Pons (tissue), 1 donor: ENCODE results near the gene TMEM161A.
"Not testable (repeated sequence)": the region's sequence is repeated elsewhere in the genome, so short reads cannot be mapped to it uniquely, and the experiment has no call there.

Experiments
- DNase-seq: peaks from one replicate; pipeline ENCODE4 v3.0.0-alpha.2; 2016; ENCODE audit warnings: low spot score

The TMEM161A gene

DNA sequence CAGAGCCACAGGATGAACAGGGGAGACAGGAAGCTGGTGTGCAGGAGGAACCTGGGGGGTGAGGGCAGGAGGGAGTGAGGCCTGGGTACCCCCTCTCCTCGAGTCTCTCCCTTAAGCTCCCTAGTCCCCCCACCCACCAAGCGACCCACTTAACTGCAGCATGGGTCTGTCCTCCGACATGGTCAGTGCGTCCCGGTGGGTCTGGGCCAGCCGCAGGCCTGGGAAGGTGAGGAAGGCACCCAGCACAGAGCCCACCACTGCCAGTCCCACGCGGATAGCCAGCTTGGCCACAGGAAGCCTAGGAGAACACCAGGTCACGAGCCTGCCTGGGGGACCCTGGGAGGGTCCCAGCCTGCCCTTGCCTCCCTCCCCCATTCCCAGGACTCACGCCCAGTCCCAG, 16.9 kb downstream of the TMEM161A start:
- no peak for DNase-seq

DNA sequence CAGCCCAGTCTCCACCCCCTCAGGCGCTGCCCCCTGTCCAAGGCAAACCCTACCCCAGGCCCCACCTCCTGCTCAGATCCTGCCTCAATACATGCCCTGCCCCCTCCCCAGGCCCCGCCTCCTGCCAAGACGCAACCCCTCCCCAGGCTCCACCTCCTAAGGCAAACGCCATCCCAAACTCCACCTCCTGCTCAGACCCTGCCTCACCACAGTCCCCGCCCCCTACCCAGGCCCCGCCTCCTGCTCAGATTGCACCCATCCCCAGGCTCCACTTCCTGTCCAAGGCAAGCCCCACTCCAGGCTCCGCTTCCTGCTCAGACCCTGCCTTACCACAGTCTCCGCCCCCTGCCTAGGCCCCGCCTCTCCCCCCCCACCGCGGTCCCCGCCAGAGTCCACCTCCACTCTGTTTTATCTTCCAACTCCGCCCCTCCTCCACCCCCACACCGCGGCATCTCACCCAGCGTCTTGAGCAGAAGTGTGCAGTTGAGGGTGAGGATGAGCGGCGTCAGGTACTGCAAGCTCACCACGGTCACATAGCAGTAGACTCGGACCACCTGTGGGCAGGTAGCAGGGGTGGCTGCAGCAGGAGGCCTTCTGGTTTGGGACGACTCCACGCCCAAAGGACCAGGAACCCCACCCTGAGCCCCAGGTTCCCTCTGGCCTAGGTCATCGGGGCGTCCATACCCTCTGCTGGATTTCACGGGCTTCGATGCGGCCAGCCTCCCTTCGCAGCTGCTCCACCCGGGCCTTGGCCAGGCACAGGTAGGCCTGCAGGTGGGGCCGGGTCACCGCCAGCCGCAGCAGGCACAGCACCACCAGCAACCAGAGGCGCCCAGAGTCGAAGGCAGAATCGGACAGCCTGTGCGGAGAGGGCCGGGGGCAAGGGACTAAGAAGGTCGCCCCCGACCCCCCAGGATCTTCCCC, 17.7 kb downstream of the TMEM161A start:
- no peak for DNase-seq

DNA sequence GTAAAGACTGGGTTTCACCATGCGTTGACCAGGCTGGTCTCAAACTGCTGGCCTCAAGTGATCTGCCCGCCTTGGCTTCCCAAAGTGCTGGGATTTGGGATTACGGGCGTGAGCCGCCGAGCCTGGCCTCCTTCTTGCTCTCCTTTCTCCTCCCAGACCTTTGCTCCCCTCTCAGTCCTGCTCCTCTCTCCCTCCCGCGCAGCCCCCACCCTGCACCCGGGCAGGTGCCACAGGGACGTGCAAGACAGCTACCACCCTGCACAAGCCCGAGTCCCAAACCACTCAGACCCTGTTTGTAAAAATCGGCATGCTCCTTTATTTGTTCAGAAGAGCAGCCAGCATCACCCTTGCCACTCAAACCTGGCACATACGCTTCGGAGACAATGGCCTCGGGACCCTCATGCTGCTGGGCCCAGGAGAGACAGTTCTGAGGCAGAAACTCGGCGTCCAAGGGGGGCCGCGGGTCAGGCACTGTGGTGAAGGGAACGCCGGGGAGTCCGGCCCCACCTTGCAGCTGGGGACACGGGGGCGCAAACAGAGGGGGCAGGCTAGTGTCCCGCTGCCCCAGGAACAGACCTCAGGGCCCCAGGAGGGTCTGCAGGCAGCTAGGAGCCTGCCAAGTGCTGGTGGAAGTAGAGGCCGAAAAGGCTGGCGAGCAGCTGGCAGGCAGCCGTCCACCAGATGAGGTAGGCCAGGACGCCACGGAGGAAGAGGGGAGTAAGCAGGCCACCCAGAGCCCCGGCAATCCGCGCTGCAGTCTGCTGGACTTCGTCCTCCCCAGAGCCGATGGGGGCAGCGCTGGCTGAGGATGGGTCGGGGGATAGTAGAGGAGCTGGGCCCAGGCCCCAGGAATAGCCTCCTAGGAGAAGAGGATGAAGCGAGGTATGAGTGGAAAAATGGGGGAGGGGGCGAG, 18.7 kb downstream of the TMEM161A start:
- DNase-seq: no peak

DNA sequence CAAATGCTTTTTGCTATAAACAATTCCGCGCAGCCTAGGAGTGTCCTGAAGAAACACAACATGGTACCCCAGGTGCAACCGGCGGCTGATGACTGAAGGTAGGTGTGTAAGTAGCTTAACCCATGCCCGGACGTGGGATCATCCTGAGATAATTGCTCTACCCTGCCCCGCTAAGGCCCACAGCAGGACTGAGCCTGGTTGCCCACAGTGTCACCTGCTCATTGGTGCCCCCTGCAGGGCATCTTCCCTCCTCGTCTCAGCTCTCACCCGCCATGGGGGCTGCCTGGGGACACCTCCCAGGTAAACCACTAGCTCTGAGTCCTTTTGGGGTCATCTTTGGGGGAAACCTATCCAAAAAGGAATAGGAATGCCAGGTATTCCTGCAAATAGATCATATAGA, 22.3 kb downstream of the TMEM161A start:
- DNase-seq: no peak

DNA sequence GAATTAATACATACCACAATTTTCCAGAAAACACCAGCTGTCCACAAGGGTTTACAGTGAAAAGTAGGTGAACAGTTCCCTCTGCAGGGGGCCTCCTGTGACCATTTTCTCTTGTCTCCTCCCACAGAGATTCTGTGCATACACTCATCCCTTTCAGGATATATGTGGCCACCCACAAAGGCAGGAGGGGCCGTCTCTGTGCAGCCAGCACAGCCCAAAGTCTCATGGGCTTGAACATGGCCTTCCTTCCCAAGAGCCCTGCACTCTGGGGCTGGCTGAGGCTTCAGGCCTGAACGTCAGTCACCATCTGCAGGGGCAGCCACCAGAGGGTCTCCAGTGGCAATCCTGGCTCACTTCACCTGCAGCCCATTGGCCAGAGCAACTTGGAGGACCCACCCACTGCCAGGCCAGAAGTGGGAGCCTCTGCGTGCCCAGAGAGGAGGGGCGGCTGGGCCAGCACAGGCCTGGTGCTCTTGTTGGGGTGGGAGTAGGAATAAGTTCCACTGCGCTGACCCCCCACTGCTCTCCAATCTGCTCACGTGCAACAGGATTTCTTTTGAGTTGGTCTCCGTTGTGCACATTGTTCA, 25.1 kb downstream of the TMEM161A start:
- DNase-seq: no peak

DNA sequence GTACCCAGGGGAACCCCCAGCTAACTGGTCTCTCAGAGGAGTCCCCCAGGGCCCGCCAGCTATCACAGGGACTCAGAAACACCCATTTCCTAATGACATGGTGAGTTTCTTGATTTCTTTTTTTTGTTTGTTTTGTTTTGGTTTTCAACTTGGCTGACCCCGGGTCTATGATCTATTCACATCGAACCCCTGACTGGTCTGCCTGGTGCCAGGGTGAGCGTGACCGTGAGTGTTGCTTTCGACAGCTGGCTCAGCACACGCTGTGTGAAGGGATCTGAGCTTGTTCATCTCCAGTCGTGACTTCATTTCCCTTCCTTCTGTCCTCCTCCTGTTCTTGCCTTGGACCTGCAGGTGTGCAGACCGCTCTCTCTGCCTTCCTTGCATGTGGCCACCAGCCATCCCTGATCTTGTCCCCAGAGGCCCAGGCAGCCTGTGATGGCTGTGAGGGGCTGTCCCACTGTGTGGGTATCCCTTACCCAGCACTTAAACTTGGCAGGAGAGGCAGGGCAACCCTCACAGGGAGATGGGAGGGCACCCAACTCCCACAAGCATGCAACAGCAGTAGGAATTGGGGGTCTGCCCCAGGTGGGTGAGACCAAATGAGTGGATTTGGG, 26.2 kb downstream of the TMEM161A start:
- DNase-seq: no peak

DNA sequence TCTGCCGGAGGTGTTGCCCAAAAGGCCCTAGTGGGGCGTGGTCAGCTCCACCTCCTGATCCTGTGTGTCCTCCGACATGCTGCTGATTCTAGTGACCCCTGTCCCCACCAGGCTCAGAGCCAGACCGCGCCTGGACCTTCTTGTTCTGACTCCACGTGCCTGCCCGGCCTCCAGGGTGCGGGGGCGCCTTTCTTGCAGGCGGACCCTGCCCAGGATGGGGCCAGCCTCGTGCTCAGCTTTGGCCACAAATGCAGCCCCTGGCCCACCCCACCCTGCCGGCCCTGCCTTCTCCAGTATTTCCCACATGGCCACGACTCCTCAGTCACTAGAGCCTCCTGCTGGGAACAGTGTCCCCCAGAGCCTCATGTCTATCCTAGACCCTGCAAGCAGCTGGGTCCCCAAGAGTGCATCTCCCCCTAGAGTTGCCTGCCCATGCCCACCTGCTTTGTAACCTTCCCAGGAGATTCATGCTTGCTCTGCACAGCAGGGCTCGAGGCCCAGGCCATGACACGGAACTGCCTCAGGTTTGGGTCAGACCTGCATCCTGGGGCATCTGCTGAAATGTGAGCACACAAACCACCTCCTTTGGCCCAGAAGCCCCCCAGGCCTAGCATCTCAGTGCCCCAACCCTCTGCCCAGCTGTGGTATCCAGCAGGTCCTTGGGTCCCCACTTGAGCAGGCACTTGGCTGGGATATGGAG, 27.0 kb downstream of the TMEM161A start:
- no peak for DNase-seq

DNA sequence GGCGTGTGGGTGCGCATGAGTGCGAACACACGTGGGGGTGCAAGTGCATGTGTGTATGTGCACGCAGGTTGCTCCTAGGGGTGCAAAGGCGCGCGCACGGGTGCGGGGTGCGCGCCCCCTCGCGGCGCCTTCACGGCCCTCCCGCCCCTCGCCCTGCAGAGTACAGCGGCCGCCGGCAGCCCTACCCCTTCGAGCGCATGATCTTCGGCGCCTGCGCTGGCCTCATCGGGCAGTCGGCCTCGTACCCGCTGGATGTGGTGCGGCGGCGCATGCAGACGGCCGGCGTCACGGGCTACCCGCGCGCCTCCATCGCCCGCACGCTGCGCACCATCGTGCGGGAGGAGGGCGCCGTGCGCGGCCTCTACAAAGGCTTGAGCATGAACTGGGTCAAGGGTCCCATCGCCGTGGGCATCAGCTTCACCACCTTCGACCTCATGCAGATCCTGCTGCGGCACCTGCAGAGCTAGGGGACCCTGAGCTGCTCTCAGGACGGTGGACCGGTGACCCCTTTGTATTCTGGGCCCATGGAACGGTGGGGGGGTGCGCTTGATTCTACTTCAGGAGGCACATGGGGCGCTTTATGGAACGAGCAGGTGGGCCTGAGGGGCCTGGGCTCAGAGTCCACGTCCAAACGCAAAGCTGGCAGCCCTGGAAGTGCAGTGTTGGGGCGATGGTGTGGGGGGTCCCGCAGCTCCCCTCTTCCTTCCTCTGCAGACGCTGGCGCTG, 27.7 kb downstream of the TMEM161A start:
- DNase-seq: no peak

DNA sequence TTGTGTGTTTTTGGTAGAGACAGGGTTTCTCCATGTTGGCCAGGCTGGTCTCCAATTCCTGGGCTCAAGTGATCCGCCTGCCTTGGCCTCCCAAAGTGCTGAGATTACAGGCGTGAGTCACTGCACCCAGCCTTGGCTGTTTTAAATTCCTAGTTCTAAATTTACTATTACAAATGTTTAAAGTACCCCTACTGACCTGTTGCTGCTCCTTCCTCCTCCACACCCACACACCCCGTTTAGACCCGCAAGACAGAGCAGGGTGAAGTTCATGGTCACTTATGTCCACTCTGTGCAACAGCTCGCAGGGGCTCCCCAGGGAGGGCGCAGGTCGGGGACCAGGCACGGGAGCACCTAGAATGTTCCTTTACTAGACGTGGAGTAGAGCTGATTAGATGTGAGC, 28.7 kb downstream of the TMEM161A start:
- DNase-seq: no peak

DNA sequence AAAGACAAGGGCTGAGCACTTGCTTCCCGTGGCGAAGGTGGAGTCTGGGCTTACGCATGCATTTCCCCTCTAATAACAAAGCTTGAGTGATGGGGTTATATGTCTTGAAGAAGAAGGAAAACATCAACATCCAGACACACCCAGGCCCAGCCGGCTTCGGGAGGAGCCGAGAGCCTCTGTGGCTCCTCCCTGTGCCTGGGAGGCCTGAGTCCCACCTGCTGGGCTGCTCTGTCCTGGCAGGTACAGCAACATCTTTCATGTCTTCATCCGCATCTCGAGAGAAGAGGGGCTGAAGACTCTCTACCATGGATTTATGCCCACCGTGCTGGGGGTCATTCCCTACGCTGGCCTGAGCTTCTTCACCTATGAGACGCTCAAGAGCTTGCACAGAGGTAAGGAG, 30.6 kb downstream of the TMEM161A start:
- no peak for DNase-seq

DNA sequence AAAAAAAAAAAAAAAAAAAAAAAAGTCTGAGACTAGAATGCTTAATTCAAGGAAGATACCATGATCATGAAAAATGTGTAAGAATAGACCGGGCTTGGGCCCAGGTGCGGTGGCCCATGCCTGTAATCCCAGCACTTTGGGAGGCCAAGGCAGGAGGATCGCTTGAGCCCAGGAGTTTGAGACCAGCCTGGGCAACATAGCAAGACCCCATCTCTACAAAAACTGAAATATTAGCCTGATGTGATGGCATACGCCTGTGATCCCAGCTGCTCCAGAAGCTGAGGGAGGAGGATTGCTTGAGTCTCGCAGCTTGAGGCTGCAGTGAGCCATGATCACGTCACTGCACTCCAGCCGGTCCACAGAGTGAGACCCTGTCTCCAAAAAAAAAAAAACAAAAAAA, 31.3 kb downstream of the TMEM161A start:
- not testable (repeated sequence) for DNase-seq

DNA sequence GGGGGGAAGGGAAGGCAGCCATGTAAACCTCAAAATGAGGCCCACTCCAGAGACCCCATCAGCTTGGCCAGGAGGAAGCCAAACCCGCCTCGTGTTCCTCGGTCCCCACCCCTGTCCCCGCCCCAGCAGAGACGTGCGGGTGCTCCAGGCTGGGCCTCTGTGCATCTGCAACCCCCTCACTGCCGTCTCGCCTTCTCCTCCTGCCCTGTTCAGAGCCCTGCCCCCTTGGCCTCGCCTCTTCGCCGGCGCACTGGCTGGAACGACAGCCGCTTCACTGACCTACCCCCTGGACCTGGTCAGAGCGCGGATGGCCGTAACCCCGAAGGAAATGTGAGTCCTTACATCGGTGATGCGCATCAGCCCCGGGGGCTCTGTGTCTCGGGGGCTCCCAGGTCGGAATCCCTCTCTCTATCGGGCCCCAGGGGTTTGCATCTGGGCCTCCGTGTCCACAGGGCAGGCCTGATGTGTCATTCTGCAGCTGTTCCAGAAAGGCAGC, 32.2 kb downstream of the TMEM161A start:
- DNase-seq: no peak

DNA sequence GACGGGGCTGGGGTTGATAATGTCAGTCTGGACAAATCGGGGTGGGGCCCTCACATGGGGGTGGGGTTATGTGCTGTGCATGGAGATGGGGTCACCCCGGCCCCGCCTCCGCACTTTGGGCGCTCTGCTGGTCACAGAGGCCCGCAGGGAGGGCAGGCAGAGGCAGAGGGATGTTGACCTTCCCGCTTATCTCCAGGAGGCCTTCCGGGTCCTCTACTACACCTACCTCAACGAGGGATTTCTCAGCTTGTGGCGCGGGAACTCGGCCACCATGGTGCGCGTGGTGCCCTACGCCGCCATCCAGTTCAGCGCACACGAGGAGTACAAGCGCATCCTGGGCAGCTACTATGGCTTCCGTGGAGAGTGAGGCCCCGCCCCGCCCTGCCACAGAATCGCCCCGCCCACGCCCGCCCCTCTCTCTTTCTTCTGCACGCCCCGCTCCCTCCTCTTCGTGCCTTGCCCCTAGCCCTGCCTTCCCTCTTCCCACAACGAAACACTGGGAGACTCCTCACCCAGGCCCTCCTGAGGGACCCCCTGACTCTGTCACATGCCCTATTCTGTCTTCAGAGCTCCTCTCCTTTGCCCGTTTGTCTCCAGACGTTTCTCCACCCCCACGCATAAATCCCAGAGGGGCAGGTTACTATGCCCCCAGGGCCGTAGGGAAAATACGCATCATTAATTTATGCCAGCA, 32.8 kb downstream of the TMEM161A start:
- DNase-seq: no peak

DNA sequence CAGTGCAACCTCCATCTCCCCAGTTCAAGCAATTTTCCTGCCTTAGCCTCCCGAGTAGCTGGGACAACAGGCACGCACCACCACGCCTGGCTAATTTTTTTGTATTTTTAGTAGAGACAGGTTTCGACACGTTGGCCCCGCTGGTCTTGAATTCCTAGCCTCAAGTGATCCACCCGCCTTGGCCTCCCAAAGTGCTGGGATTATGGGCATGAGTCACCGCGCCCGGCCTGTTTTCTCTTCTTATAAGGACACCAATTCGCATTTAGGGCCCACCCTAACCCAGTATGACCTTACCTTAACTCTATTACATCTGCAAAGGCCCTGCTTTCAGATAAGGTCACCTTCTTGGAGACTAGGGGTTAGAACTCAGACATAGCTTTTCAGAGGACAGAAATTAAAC, 35.1 kb downstream of the TMEM161A start:
- no peak for DNase-seq

DNA sequence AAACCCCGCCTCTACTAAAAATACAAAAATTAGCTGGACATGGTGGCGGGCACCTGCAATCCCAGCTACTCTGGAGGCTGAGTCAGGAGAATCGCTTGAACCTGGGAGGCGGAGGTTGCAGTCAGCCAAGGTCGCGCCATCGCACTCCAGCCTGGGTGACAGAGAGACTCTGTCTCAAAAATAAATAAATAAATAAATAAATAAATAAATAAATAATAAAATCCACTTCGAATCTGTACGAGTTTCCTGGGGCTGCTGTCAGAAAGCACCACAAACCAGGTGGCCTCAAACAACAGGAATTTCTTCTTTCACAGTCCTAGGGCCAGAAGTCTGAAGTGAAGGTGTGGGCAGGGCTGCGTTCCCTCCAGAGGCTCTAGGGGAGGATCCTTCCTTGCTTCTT, 35.7 kb downstream of the TMEM161A start:
- DNase-seq: not testable (repeated sequence)

DNA sequence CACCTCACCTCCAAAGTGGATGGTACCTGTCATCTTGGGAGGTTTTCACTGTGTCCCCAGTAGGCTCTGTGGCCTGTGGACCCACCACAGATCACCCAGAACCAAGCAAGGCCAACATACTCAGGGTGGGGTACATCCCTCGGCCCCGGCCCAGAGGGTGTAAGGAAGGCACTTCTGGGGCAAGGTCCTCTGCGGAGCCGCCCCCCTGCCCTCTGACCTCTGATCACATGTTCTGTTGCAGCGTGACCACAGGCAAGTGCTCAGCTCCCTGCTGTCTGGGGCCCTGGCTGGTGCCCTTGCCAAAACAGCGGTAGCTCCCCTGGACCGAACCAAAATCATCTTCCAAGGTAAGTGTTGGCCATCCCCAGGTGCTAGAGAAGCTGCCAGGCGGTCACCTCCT, 36.7 kb downstream of the TMEM161A start:
- no peak for DNase-seq

DNA sequence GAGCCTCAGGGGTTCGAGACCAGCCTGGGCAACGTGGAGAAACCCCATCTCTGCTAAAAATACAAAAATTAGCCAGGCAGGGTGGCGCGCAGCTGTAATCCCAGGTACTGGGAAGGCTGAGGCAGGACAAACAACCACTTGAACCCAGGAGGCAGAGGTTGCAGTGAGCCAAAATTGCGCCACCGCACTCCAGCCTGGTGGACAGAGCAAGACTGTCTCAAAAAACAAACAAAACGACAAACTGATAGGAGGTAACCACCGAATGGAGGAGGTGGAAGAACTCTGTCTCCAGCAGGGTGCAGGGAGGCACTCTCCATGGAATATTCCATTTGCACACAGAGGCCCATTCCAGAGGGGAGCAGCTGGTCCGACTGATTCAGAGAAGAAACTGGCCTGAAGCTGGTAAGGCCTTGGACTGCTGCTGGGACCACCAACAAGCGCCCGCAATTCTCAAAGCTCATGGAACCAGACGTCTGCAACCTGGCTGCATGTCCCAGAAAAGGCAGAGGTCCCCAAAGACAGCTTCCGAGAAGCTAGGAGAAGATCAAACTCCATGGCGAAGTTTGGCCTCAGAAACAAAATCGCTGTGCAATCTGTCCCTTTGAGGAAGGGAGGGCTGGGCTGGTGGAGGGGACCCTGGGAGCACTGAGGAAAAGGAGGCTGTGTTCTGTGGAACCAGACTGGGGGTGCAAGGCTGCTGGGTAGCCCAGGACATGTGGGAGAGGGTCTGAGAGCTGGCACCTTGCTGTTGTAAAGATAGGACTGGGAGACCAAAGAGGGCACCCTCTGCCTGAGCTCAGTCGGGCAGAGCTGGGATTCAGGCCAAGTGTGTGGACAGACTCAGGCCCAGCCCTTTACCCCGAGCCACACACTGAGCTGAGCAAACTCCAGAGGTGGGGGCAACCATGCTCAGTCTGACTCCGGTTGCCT, 39.3 kb downstream of the TMEM161A start:
- no peak for DNase-seq

DNA sequence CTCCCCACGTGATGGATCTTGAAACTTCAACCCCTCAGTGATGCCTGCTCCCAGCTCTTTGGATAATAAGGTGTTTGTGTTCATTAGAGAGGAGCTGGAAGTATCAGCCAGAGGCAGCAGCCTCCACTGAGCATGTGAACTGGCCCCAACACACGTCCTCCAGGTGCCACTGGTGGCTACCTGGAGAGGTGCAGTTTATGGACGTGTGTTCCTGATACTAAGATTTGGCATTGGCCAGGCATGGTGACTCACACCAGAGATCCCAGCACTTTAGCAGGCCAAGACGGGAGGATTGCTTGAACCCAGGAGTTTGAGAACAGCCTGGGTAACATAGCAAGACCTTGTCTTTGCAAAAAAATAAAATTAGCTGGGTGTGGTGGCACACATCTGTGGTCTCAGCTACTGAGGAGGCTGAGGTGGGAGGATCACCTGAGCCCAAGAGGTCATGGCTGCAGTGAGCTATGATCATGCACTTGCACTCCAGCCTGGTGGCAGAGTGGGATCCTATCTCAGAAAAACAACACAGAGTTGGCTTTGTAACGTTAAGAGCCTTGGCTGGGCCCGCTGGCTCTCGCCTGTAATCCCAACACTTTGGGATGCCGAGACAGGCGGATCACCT, 40.1 kb downstream of the TMEM161A start:
- no peak for DNase-seq
